Kidney (tissue), 14 donors: ENCODE results near the gene TPPP2. TPM values are rescaled to one million over a fixed set of nuclear protein-coding genes. Genes with fewer than 3 reads are reported as not detected.

Experiments used
- DNase-seq, 5 donors: peaks; one replicate each; pipeline ENCODE4 v3.0.0-alpha.2; 2013 to 2020
- FAIRE-seq: peaks from 2 replicates; lab custom pipeline; 2012; peaks lifted over from hg19 to GRCh38; lab: Jason Lieb, UNC
- H3K27ac ChIP-seq, 2 donors: one replicate each; pipeline ENCODE4 v1.7.0; 2013; ENCODE audit warnings: low read depth in 2 of 2, low read length in 2 of 2, inconsistent platforms in 1 of 2
- H3K27me3 ChIP-seq: one replicate; pipeline ENCODE4 v1.7.1; 2013; ENCODE audit warnings: low read length, inconsistent platforms; ENCODE audit not compliant: control insufficient read depth, insufficient read depth
- H3K36me3 ChIP-seq, 3 donors: one replicate each; pipeline versions ENCODE4 v1.7.0 to v1.7.1; 2013; ENCODE audit warnings: low read length in 3 of 3, control low read depth in 1 of 3, inconsistent platforms in 1 of 3; ENCODE audit not compliant: insufficient read depth in 3 of 3, control insufficient read depth in 2 of 3
- H3K4me1 ChIP-seq, 3 donors: one replicate each; pipeline versions ENCODE4 v1.7.0 to v1.7.1; 2013; ENCODE audit warnings: low read length in 3 of 3, inconsistent platforms in 1 of 3, low read depth in 1 of 3; ENCODE audit not compliant: control insufficient read depth in 2 of 3, insufficient read depth in 2 of 3
- H3K4me3 ChIP-seq, 3 donors: one replicate each; pipeline versions ENCODE4 v1.7.0 to v1.8.1; 2013; ENCODE audit warnings: low read length in 3 of 3, control low read depth in 1 of 3, inconsistent platforms in 1 of 3
- H3K9ac ChIP-seq, 3 donors: one replicate each; pipeline versions ENCODE4 v1.7.0 to v1.7.1; 2013; ENCODE audit warnings: low read length in 3 of 3, control low read depth in 1 of 3, inconsistent platforms in 1 of 3
- H3K9me3 ChIP-seq, 3 donors: one replicate each; pipeline versions ENCODE4 v1.7.0 to v1.7.1; 2013; ENCODE audit warnings: low read length in 3 of 3, control low read depth in 1 of 3, inconsistent platforms in 1 of 3; ENCODE audit not compliant: control insufficient read depth in 2 of 3, insufficient read depth in 1 of 3
- intact Hi-C: fragments of 100-400 bp; cut with DNase I; formaldehyde crosslinking; loops from one replicate; pipeline ENCODE4 v1.11.1; 2022
- polyA plus RNA-seq: library from polyadenylated mRNA; stranded (reverse); fragments of 350-450 nt; fragmentation: Illumina TruSeq; extraction: RNeasy Lipid Tissue Mini Kit (QIAGEN cat#74804); gene quantifications from one replicate; pipeline ENCODE4 v1.2.3, GENCODE V29; 2014; ENCODE audit warnings: low read depth, low replicate concordance; ENCODE audit not compliant: insufficient read depth
- total RNA-seq: library from RNA; stranded (reverse); fragmentation: NEBNext Ultra II Directional; extraction: Animal tissue kit (Norgen Biotek cat#: 25700); gene quantifications from one replicate; pipeline ENCODE4 v1.2.1, GENCODE V29; 2021
- TF ChIP-seq, protein P1 (sequence below): IDR thresholded peaks from 3 replicates; pipeline ENCODE4 v1.5.1; 2012; ENCODE audit warnings: mild to moderate bottlenecking, moderate library complexity, borderline replicate concordance; ENCODE audit not compliant: insufficient read depth; ENCODE audit errors: extremely low read depth
- donor health status: control.
- donor health status: control.
- donor health status: control.
- donor health status: control.
- donor health status: control.
- donor health status: DM: yes; HTN: yes; CAD: no.
- donor health status: Normal renal cell carcinoma (clear cell type).

TPPP2 gene
- total and polyA plus RNA-seq, 2 donors from 2014 or later = 1.3 TPM; not detected in 1

DNA sequence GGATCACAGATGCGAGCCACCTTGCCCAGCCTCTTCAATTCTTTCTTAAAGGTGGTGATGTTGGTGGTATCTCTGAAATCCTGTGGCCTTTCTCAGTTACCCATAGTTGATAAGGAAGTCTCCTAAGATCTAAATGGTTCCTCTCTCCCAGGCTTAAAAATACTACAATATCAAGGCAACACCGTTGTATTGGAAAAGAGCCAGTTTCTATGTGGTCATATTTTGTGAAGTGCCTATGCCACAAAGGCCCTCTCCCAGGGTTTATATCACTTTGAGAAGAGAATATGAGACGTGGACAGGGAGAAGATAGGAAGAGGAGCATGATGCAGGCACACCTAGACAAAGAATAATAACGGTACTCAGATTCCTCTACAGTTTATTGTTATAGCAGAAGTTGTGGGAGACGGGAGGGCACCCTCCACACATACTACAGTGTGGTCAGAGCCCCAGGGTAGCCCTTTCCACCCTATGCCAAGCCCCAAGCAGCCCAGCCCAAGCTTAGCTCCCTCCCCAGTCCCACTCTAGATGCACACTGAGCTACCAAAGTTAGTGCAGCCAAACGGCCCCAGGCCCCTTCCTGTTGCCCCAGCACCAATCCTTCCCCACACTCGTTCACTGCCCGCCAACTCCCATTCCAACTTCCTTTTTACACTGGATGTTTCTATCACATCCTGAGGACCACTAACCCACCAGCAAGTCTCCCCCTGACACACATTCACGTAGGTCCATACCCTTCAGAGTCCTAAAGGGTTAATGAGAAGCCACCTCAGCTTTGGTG lies 13.4 kb upstream of the TPPP2 start:
- Histone ChIP-seq H3K27me3 (no peaks in the 10 kb centered on the region), H3K9ac (no peak overlapping the region), H3K36me3 (peaks cover 0 to 24% (median 16%) of the 10 kb centered on the region in 3 donors), H3K4me3 (no peak overlapping the region), H3K27ac (no peak overlapping the region), H3K4me1 (peaks cover 0 to 4% (median 0%) of the 10 kb centered on the region in 3 donors), H3K9me3 (no peaks in the 10 kb centered on the region)
- FAIRE-seq (no peak), DNase-seq (no peak)
- TF ChIP-seq, protein P1, sequence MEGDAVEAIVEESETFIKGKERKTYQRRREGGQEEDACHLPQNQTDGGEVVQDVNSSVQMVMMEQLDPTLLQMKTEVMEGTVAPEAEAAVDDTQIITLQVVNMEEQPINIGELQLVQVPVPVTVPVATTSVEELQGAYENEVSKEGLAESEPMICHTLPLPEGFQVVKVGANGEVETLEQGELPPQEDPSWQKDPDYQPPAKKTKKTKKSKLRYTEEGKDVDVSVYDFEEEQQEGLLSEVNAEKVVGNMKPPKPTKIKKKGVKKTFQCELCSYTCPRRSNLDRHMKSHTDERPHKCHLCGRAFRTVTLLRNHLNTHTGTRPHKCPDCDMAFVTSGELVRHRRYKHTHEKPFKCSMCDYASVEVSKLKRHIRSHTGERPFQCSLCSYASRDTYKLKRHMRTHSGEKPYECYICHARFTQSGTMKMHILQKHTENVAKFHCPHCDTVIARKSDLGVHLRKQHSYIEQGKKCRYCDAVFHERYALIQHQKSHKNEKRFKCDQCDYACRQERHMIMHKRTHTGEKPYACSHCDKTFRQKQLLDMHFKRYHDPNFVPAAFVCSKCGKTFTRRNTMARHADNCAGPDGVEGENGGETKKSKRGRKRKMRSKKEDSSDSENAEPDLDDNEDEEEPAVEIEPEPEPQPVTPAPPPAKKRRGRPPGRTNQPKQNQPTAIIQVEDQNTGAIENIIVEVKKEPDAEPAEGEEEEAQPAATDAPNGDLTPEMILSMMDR = no peak
- intact Hi-C loops = loop anchor here (10.0 kb wide), 1 partner anchor 68 kb away; no protein-coding TSS in a partner anchor

DNA sequence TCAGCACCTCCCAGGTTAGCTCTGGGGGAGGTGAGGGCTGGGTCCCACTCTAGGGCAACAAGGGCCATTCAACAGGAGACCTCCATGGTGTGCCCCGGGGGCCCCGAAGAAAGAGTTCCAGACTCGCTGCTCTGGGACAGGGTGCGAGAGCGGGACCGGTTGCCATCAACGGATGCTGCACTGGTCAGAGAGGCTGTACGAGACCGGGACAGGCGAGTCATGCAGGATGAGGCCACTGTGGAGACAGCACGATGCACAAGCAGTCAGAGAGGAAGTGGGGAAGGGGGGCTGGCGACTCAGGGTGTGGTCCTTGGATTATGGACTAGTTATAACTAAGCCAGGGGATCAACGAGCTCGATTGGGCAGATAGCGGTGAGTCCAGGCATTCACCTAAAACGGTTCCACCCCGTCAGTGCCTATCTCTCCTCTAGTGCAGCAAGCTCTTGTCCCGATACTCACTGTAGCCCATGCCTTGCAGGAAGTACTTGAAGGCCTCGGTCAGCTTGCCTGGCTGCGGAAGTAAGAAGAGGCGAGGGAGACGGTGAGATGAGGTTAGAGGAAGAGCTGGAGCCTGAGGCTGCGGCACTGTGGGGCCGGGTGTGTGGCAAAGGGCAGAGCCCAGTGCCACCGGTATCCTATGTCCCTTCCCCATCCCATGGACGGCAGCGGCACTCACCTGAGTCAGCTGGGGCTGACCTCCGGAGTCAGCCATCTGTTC lies 12.3 kb upstream of the TPPP2 start:
- peaks cover 0 to 4% (median 0%) of the 10 kb centered on the region in 3 donors for H3K4me1 ChIP-seq
- FAIRE-seq = no peak
- no peaks in the 10 kb centered on the region for H3K9me3 ChIP-seq
- no peak for DNase-seq
- intact Hi-C loops = loop anchor here (10.0 kb wide), 1 partner anchor 67 kb away; no protein-coding TSS in a partner anchor
- TF ChIP-seq, protein P1 = no peak
- no peak overlapping the region for H3K4me3 ChIP-seq
- H3K27ac ChIP-seq = no peak overlapping the region
- H3K27me3 ChIP-seq = no peaks in the 10 kb centered on the region
- no peak overlapping the region for H3K9ac ChIP-seq
- H3K36me3 ChIP-seq = peaks cover 0 to 24% (median 16%) of the 10 kb centered on the region in 3 donors

- Histone ChIP-seq H3K36me3 (peaks cover 0 to 24% (median 16%) of the 10 kb centered on the region in 3 donors), H3K9ac (no peak overlapping the region), H3K4me3 (no peak overlapping the region), H3K27me3 (no peaks in the 10 kb centered on the region), H3K9me3 (no peaks in the 10 kb centered on the region), H3K4me1 (peaks cover 0 to 9% (median 0%) of the 10 kb centered on the region in 3 donors), H3K27ac (no peak overlapping the region)
- intact Hi-C loops = loop anchor here (10.0 kb wide), 1 partner anchor 67 kb away; no protein-coding TSS in a partner anchor
- no peak for FAIRE-seq
- no peak for DNase-seq
- TF ChIP-seq, protein P1 = no peak
Observed at GRCh38 chr14:21018286-21018685, 11.7 kb upstream of the TPPP2 start.
